NCI-H510A (cell line): ENCODE measurements around the gene JUP.

Experiments
- DNase-seq: peaks from one replicate; lab custom pipeline; 2025; lab: John Stamatoyannopoulos, UW

JUP gene

GRCh38 chr17:41810659-41811548 is 24.4 kb upstream of the JUP start:
- no peak for DNase-seq

DNA sequence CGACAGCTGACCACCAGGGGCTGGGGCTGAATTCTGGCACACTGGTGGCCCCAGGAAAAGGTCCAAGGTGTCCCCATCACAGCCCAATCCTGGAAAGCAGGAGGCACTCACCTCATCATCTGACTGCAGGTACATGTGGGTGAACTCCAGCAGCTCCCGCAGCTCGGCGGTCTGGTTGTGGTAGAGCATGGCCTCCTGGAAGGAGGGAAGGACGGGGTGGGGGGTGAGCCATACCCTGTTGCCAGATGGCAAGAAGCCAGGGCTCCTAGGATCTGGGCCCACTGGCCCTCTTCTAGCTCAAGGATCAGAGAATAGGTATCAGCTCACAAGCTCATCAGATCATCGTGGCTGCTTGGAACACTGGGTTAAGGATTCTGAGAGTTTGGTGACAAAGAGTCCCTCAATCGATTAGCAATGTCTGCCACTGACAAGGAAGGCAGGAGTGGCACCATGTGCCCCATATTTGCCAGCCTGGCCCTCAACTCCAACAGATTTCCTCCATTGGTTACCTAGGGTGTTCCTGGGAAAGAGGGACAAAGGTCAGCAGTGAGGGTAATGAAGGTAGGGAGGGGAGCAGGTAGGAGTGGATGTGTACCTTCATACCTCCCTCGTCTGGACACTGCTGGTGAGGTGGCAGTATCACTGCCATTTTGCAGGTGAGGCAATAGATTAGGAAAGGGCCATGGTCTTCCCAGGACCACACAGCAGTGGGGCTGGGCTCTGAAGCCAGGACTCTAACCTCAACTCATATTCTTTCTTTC is 20.4 kb upstream of the JUP start:
- DNase-seq: no peak

GRCh38 chr17:41803049-41804020 is 16.8 kb upstream of the JUP start:
- DNase-seq: no peak

GRCh38 chr17:41801374-41802271 is 15.1 kb upstream of the JUP start:
- peak; percentile 71 for DNase-seq

GRCh38 chr17:41800601-41801373 is 14.3 kb upstream of the JUP start:
- DNase-seq: peak; percentile 90

DNA sequence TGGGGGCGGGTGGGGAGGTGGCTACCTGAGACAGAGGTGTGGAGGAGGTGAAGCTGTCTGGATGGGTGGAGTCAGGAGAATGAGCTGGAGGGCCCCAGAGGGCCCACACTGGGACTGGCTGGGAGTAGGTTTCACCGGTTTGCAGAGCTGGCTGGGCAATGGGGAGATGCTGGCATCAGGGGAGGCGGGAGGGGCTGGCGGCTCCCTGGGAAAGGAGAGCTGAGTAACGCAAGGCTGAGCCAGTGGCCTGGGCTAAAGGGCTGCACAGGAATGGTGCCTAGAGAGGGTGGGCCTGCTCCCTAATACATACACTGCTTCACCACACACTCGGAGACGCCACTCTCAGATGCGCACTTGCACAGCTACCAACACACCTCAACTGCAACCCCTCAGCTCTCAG is 12.9 kb upstream of the JUP start:
- no peak for DNase-seq

- no peak for DNase-seq
Observed at GRCh38 chr17:41797377-41797776, 10.9 kb upstream of the JUP start.

GRCh38 chr17:41796121-41796895 is 9.8 kb upstream of the JUP start:
- no peak for DNase-seq

GRCh38 chr17:41794540-41794975 is 8.0 kb upstream of the JUP start:
- DNase-seq: no peak

GRCh38 chr17:41793784-41794539 is 7.5 kb upstream of the JUP start:
- DNase-seq: no peak

DNA sequence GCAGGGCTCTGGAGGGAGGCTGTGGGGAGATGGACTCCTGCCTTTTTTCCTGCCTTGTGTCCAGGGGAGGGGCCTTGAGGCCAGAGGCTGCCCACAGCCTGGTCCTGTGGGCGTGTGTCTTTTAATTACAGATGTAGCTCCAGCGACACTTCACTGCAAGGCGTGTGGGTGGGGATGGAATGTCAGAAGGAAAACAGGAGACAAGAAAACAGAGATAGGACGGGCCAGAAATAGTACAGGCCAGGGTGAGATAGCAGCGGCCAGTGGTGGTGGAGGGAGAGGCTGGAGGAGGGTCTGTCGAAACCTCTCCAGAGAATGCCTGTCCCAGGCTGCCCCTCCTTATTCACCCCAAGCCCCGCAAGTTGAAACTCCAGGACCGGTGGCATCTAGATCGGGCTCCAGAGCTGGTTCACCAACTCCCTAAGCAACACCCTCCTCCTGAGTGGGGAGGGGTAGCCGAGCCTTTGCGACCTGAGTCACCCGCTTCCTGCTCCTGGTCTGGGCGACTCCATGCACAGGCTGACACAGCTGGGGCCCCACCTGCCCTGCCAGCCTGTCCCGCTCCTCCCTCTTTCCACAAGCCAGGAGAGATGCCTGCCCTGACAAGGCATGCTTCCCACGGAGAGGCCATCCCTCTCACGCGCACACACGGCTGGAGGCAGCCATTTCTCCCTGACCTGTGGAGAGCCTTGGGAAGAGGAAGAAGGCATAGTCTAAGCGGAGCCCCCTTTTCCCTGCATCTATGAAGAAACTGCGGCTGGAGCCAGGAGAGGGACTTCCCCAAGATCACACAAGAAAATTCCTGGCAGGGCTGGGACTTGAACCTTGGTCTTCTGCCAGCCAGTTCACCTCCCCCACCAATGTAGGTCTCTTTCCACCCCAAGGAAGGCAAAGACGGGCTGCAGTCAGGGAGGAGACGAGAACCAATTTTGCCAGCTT is 6.6 kb upstream of the JUP start:
- DNase-seq: peak; percentile 67

- DNase-seq: no peak
Observed at GRCh38 chr17:41787021-41787418, 509 bp upstream of the JUP start.

DNA sequence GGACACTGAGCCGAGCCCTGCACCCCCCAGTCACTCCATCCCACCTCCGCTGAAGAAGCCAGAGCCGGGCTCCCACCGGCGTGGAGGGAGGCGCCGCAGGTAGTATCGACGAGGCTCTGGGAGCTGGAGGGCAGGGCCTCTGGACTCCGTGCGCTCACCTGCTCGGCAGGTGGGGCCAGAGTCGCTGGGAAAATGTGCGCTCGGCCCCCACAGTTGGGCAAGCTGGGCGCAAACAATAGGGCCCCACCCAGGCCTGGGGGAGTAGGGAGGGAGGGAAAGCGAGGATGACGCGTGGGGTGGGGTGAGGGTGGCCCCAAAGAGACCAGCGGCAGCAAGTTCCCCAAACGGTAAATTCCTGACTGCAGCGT is 668 bp downstream of the JUP start:
- peak; percentile 82 for DNase-seq

- no peak for DNase-seq
Observed at GRCh38 chr17:41785091-41785858, 1.2 kb downstream of the JUP start.

GRCh38 chr17:41784207-41784744 is 2.2 kb downstream of the JUP start:
- DNase-seq: peak; percentile 56

DNA sequence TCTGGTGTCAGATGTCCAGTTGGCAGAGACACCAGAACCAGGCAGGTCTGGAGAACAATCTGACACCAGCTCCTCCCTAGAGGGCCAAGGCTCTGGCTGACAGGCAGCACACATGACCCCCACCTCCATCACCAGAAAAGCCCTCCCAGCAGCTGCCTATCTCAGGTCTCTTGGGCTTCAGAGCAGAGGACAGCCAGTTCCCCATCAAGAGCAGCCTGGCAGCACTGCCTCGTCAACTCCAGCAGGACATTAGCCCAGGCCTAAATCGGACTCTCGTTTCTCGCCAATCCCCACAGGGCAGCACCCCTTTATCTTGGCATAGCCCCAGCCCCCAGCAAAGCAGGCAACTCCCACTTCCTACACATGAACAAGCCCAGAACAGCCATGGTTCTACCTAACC is 4.4 kb downstream of the JUP start:
- DNase-seq: no peak
